Spleen (tissue), 11 donors: ENCODE measurements around the gene CCL11. TPM values are rescaled to one million over a fixed set of nuclear protein-coding genes. Genes with fewer than 3 reads are reported as not detected.

ENCODE experiments used
- DNase-seq: peaks from one replicate; pipeline ENCODE4 v3.0.0-alpha.2; 2020
- H3K27ac ChIP-seq, 8 donors: fragments of 200-600 bp; sonication (generic) in 7 of 8; 1 replicate in 4 of 8; 2 replicates in 4 of 8; pipeline versions ENCODE4 v1.5.0 to v1.8.0; 2016 to 2021; ENCODE audit warnings: inconsistent platforms in 4 of 8, mild to moderate bottlenecking in 4 of 8, moderate library complexity in 1 of 8
- H3K27me3 ChIP-seq, 7 donors: fragments of 200-600 bp; sonication (generic) in 6 of 7; replicated peaks in 1 of 7; 1 replicate in 4 of 7; 2 replicates in 3 of 7; pipeline versions ENCODE4 v1.5.0 to v1.8.0; 2016 to 2021; ENCODE audit warnings: inconsistent platforms in 3 of 7, mild to moderate bottlenecking in 1 of 7
- H3K36me3 ChIP-seq, 6 donors: fragments of 200-600 bp; sonication (generic) in 5 of 6; 1 replicate in 4 of 6; 2 replicates in 2 of 6; pipeline versions ENCODE4 v1.5.0 to v1.8.0; 2016 to 2021; ENCODE audit warnings: inconsistent platforms in 2 of 6
- H3K4me1 ChIP-seq, 6 donors: fragments of 200-600 bp; sonication (generic) in 5 of 6; 1 replicate in 3 of 6; 2 replicates in 3 of 6; pipeline versions ENCODE4 v1.5.0 to v1.8.0; 2016 to 2021; ENCODE audit warnings: inconsistent platforms in 3 of 6
- H3K4me3 ChIP-seq, 8 donors: fragments of 200-600 bp; sonication (generic) in 7 of 8; 1 replicate in 4 of 8; 2 replicates in 4 of 8; pipeline versions ENCODE4 v1.5.0 to v1.8.0; 2016 to 2021; ENCODE audit warnings: inconsistent platforms in 4 of 8, mild to moderate bottlenecking in 4 of 8, moderate library complexity in 2 of 8
- H3K9me3 ChIP-seq, 8 donors: fragments of 200-600 bp; sonication (generic) in 7 of 8; 1 replicate in 4 of 8; 2 replicates in 4 of 8; pipeline versions ENCODE4 v1.5.0 to v1.8.0; 2016 to 2021; ENCODE audit warnings: inconsistent platforms in 4 of 8
- CTCF ChIP-seq, 11 experiments: fragments of 200-600 bp in 7 of 11; fragments of 450-650 bp in 4 of 11; sonication (generic) in 4 of 11; IDR thresholded peaks in 8 of 11; conservative IDR thresholded peaks in 3 of 11; 1 replicate in 7 of 11; 2 replicates in 4 of 11; pipeline versions ENCODE4 v1.4.0 to v1.8.0; 2016 to 2021; ENCODE audit warnings: antibody characterized with exemption in 11 of 11, inconsistent platforms in 4 of 11, mild to moderate bottlenecking in 1 of 11
- POLR2A ChIP-seq, 3 donors: fragments of 450-650 bp; IDR thresholded peaks; one replicate each; pipeline ENCODE4 v1.5.1; 2017; ENCODE audit warnings: antibody characterized with exemption in 3 of 3, mild to moderate bottlenecking in 1 of 3
- POLR2AphosphoS5 ChIP-seq, 3 donors: sonication (generic); formaldehyde crosslinking; IDR thresholded peaks; one replicate each; pipeline ENCODE4 v1.5.1; 2017; ENCODE audit warnings: antibody characterized with exemption in 3 of 3
- WGBS, 5 donors: extraction: QIAGEN DNeasy Blood & Tissue Kit in 3 of 5; methylation state at CpG; one replicate each; pipeline versions ENCODE4 v1.1.5 to v1.1.7; 2013 to 2018; 5-methylcytosine and 5-hydroxymethylcytosine counted together
- intact Hi-C: fragments of 100-400 bp; cut with DNase I; formaldehyde crosslinking; loops from one replicate; pipeline ENCODE4 v1.15.0; 2023; ENCODE audit warnings: low total_unique reads
- polyA plus RNA-seq, 3 donors: library from polyadenylated mRNA; stranded (reverse); fragments of 200-250 nt; gene quantifications; one replicate each; pipeline ENCODE4 v1.2.1, GENCODE V29; 2013
- total RNA-seq, 7 donors: library from RNA; depleted of rRNA in 3 of 7; stranded (reverse); fragments of >200 nt in 3 of 7; fragmentation: NEBNext Ultra II Directional in 4 of 7; extraction: Animal tissue kit (Norgen Biotek cat#: 25700) in 4 of 7; gene quantifications; one replicate each; pipeline versions ENCODE4 v1.1.0 to v1.2.1, GENCODE V29; 2016 to 2021
- donor health status: healthy with polysubstance abuse.
- donor health status: DM: no; HTN: no; CAD: no; lungs with moderate emphysema.
- donor health status: DM: no; HTN: no; CAD: no.
- donor health status: Bipolar disorder and iron deficiency.
- donor health status: healthy.
- donor health status: DM: no; HTN: no; CAD: no.
- donor health status: DM: yes; HTN: yes; CAD: no.

The CCL11 gene
- total and polyA plus RNA-seq, 10 donors = 0.26 to 1.9 (median 0.60) TPM; not detected in 5

GRCh38 chr17:34253139-34253525 lies 32.4 kb upstream of the CCL11 start:
- Histone ChIP-seq H3K9me3 (no peaks in the 10 kb centered on the region), H3K27me3 (peaks cover 0 to 56% (median 0%) of the 10 kb centered on the region in 7 donors), H3K27ac (peak overlapping the region in 7 of 8 donors; percentile 36 to 74 (median 58)), H3K4me3 (no peak overlapping the region), H3K4me1 (peaks cover 28 to 75% (median 52%) of the 10 kb centered on the region in 6 donors), H3K36me3 (no peaks in the 10 kb centered on the region)
- 52 to 81% (median 69%) methylated on average over 3 of the region's 3 CpGs for WGBS, 5 donors
- no peak for DNase-seq
- TF ChIP-seq CTCF (IDR thresholded peaks at IDR 0.05 in 8 of 11, conservative IDR thresholded peaks at IDR 0.05 in 3 of 11) (no peak), POLR2AphosphoS5 (IDR thresholded peaks at IDR 0.05) (no peak), POLR2A (IDR thresholded peaks at IDR 0.05) (no peak)
- intact Hi-C loops = no loop called here

DNA sequence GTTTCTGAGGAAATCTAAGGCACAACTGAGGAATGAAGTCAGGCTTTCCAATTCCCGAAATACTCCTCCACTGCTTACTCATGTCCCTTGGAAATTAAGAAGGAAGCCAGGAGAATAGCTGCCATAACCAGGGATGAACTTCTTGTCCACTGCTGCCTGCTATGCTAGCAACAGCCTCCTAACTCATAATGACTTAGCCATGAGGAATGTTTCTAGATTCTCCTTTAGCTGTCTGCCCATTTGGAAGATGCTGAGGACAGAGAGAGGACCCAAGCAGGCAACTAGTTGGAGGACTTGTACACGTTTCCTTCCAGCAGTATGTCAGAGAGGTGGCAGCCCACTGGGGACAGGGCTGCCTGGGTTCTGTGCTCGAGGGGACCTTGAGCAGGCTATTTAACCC lies 31.4 kb upstream of the CCL11 start:
- TF ChIP-seq POLR2A (IDR thresholded peaks at IDR 0.05) (no peak), POLR2AphosphoS5 (IDR thresholded peaks at IDR 0.05) (peak in 1 of 3 donors; percentile 26)
- intact Hi-C loops = no loop called here
- peak overlapping the region in 7 of 8 donors; percentile 17 to 74 (median 58) for H3K27ac ChIP-seq
- 51 to 66% (median 60%) methylated on average over 3 of the region's 3 CpGs for WGBS, 5 donors
- peaks cover 23 to 71% (median 47%) of the 10 kb centered on the region in 6 donors for H3K4me1 ChIP-seq
- no peaks in the 10 kb centered on the region for H3K36me3 ChIP-seq
- DNase-seq = no peak
- H3K9me3 ChIP-seq = no peaks in the 10 kb centered on the region
- H3K27me3 ChIP-seq = peaks cover 0 to 56% (median 0%) of the 10 kb centered on the region in 7 donors
- H3K4me3 ChIP-seq = no peak overlapping the region

- 4 to 13% (median 7%) methylated on average over 11 of the region's 11 CpGs for WGBS, 5 donors
- no peaks in the 10 kb centered on the region for H3K36me3 ChIP-seq
- H3K9me3 ChIP-seq = no peaks in the 10 kb centered on the region
- intact Hi-C loops = no loop called here
- peak within 1 kb of the TSS in 7 of 8 donors; percentile 17 to 74 (median 58) for H3K27ac ChIP-seq
- no peak for DNase-seq
- TF ChIP-seq POLR2A (IDR thresholded peaks at IDR 0.05) (no peak), CTCF (IDR thresholded peaks at IDR 0.05 in 8 of 11, conservative IDR thresholded peaks at IDR 0.05 in 3 of 11) (no peak), POLR2AphosphoS5 (IDR thresholded peaks at IDR 0.05) (peak in 2 of 3 donors; percentile 56 to 60)
- H3K27me3 ChIP-seq = peaks cover 0 to 56% (median 0%) of the 10 kb centered on the region in 7 donors
- peak within 1 kb of the TSS in 3 of 8 donors; percentile 26 to 48 (median 33) for H3K4me3 ChIP-seq
- H3K4me1 ChIP-seq = peaks cover 18 to 66% (median 43%) of the 10 kb centered on the region in 6 donors
These were observed 30.7 kb upstream of the CCL11 start, which contains the start of gene CCL2 for GRCh38 chr17:34254651-34255380. CCL2 (plus strand) TSS chr17:34255285; CDS start chr17:34255350, 65 bp downstream.

DNA sequence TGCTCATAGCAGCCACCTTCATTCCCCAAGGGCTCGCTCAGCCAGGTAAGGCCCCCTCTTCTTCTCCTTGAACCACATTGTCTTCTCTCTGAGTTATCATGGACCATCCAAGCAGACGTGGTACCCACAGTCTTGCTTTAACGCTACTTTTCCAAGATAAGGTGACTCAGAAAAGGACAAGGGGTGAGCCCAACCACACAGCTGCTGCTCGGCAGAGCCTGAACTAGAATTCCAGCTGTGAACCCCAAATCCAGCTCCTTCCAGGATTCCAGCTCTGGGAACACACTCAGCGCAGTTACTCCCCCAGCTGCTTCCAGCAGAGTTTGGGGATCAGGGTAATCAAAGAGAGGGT lies 30.2 kb upstream of the CCL11 start:
- Histone ChIP-seq H3K4me3 (peak overlapping the region in 3 of 8 donors; percentile 26 to 48 (median 33)), H3K4me1 (peaks cover 18 to 61% (median 42%) of the 10 kb centered on the region in 6 donors)

More for the DNA sequence above, 30.2 kb upstream of the CCL11 start:
- Histone ChIP-seq H3K36me3 (no peaks in the 10 kb centered on the region), H3K9me3 (no peaks in the 10 kb centered on the region), H3K27ac (peak overlapping the region in 7 of 8 donors; percentile 17 to 74 (median 58)), H3K27me3 (peaks cover 0 to 56% (median 0%) of the 10 kb centered on the region in 7 donors)
- WGBS, 5 donors = 28 to 50% (median 38%) methylated on average over 5 of the region's 5 CpGs
- intact Hi-C loops = no loop called here
- no peak for TF ChIP-seq POLR2AphosphoS5 (IDR thresholded peaks at IDR 0.05)
- no peak for TF ChIP-seq CTCF (IDR thresholded peaks at IDR 0.05 in 8 of 11, conservative IDR thresholded peaks at IDR 0.05 in 3 of 11)
- TF ChIP-seq POLR2A (IDR thresholded peaks at IDR 0.05) = no peak
- no peak for DNase-seq
